Tongue (tissue), 2 donors: Measurements from ENCODE around the gene KIAA1755. TPM values are rescaled to one million over a fixed set of nuclear protein-coding genes. Genes with fewer than 3 reads are reported as not detected.

Experiments
- DNase-seq: peaks from one replicate; pipeline ENCODE4 v3.0.0-alpha.2; 2015
- total RNA-seq: library from RNA; depleted of rRNA; stranded (reverse); fragments of >200 nt; gene quantifications from one replicate; pipeline ENCODE4 v1.2.3, GENCODE V29; 2014

The KIAA1755 gene
- total RNA-seq, 1 donor from 2014 or later, result 5.0 TPM

GRCh38 chr20:38165089-38165965 is 95.2 kb downstream of the KIAA1755 start, which contains the start of gene TGM2:
Gene TGM2 (minus strand): TSS chr20:38165270. CDS start chr20:38165198, 72 bp downstream.
- peak; percentile 74 for DNase-seq

GRCh38 chr20:38164624-38165088 is 95.9 kb downstream of the KIAA1755 start:
- no peak for DNase-seq

GRCh38 chr20:38164069-38164468 is 96.5 kb downstream of the KIAA1755 start:
- no peak for DNase-seq

- no peak for DNase-seq
These were observed 97.4 kb downstream of the KIAA1755 start for GRCh38 chr20:38162878-38163875.

GRCh38 chr20:38162149-38162548 is 98.4 kb downstream of the KIAA1755 start:
- no peak for DNase-seq

GRCh38 chr20:38161412-38161774 is 99.1 kb downstream of the KIAA1755 start:
- DNase-seq, result no peak

Other genes with a start within 250 kb of the KIAA1755 start
- 20.2 TPM for gene TTI1, start 227.3 kb downstream of the KIAA1755 start, total RNA-seq
- 46.3 TPM for gene RPRD1B, start 227.0 kb downstream of the KIAA1755 start, total RNA-seq
- 31.8 TPM for gene TGM2, start 95.5 kb downstream of the KIAA1755 start, total RNA-seq
- gene BPI, start 43.4 kb upstream of the KIAA1755 start, total RNA-seq, result 0.21 TPM
- gene LBP, start 85.7 kb upstream of the KIAA1755 start, total RNA-seq, result not detected
- gene SNHG17, start 174.6 kb upstream of the KIAA1755 start, total RNA-seq, result 17.2 TPM
- 38.5 TPM for gene RALGAPB, start 212.1 kb upstream of the KIAA1755 start, total RNA-seq